ENCODE results near the gene KIF11.

DNA sequence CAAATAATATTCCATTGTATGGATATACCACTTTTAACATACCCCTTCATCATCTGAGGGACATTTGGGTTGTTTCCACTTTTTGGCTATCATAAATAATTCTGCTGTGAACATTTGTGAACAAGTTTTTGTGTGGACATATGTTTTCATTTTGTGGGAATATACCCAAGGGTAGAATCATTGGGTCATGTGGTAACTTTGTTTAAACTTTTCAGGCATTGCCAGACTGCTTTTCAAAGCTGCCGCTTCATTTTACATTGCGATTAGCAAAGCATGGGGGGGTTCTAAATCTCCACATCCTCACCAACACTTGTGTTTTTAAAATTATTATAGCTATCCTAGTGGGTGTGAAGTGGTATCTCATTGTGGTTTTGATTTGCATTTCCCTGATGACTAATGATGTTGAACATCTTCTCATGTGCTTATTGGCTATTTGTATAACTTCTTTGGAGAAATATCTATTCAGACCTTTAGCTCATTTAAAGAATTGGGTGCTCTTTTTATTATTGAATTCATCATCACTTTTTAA, 88.4 kb downstream of the KIF11 start:
- no peak for TF ChIP-seq NR2F6 (IDR thresholded peaks at IDR 0.05)
- no peak for TF ChIP-seq NR2F6 (CRISPR knock-in tag; IDR thresholded peaks at IDR 0.05)
- TF ChIP-seq, protein P1, sequence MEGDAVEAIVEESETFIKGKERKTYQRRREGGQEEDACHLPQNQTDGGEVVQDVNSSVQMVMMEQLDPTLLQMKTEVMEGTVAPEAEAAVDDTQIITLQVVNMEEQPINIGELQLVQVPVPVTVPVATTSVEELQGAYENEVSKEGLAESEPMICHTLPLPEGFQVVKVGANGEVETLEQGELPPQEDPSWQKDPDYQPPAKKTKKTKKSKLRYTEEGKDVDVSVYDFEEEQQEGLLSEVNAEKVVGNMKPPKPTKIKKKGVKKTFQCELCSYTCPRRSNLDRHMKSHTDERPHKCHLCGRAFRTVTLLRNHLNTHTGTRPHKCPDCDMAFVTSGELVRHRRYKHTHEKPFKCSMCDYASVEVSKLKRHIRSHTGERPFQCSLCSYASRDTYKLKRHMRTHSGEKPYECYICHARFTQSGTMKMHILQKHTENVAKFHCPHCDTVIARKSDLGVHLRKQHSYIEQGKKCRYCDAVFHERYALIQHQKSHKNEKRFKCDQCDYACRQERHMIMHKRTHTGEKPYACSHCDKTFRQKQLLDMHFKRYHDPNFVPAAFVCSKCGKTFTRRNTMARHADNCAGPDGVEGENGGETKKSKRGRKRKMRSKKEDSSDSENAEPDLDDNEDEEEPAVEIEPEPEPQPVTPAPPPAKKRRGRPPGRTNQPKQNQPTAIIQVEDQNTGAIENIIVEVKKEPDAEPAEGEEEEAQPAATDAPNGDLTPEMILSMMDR (CRISPR knock-in tag; IDR thresholded peaks at IDR 0.05): no peak
- no peak for TF ChIP-seq SP1 (IDR thresholded peaks at IDR 0.05)
- TF ChIP-seq SP1 (CRISPR knock-in tag; IDR thresholded peaks at IDR 0.05): no peak
- no peak for TF ChIP-seq CHD4 (IDR thresholded peaks at IDR 0.05; ENCODE audit: borderline replicate concordance, low read length)
- TF ChIP-seq TCF7 (IDR thresholded peaks at IDR 0.05; ENCODE audit: low read depth): no peak
- TF ChIP-seq, protein P2, sequence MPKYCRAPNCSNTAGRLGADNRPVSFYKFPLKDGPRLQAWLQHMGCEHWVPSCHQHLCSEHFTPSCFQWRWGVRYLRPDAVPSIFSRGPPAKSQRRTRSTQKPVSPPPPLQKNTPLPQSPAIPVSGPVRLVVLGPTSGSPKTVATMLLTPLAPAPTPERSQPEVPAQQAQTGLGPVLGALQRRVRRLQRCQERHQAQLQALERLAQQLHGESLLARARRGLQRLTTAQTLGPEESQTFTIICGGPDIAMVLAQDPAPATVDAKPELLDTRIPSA (CRISPR knock-in tag; IDR thresholded peaks at IDR 0.05; ENCODE audit: borderline replicate concordance): no peak
- TF ChIP-seq, protein P3, sequence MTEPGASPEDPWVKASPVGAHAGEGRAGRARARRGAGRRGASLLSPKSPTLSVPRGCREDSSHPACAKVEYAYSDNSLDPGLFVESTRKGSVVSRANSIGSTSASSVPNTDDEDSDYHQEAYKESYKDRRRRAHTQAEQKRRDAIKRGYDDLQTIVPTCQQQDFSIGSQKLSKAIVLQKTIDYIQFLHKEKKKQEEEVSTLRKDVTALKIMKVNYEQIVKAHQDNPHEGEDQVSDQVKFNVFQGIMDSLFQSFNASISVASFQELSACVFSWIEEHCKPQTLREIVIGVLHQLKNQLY (CRISPR knock-in tag; IDR thresholded peaks at IDR 0.05): no peak
- no peak for TF ChIP-seq EZH2 (conservative IDR thresholded peaks at IDR 0.05; ENCODE audit: low read depth, low read length)

All from HepG2 (cell line).